Neural cell (in vitro differentiated cells): ENCODE results near the gene HELZ. TPM values are rescaled to one million over a fixed set of nuclear protein-coding genes. Genes with fewer than 3 reads are reported as not detected.

Source experiments
- H2AFZ ChIP-seq: fragments of 200-600, 300-800 bp; sonication (generic), shearing (Covaris generic); 2 replicates; pipeline ENCODE4 v1.6.0; 2014; ENCODE audit warnings: low read depth, mild to moderate bottlenecking, antibody characterized with exemption, low read length, moderate library complexity
- H3F3A ChIP-seq: fragments of 200-600 bp; shearing (Covaris generic); 2 replicates; pipeline ENCODE4 v1.6.1; 2016; ENCODE audit warnings: mild to moderate bottlenecking, moderate library complexity, mixed read lengths, antibody characterized with exemption, low read length; ENCODE audit not compliant: insufficient read depth, poor library complexity, severe bottlenecking
- H3K27ac ChIP-seq: fragments of 200-600, 300-800 bp; sonication (generic), shearing (Covaris generic); 2 replicates; pipeline ENCODE4 v1.5.1; 2014; ENCODE audit warnings: mild to moderate bottlenecking, low read length, moderate library complexity
- H3K27me3 ChIP-seq: fragments of 300-800, 200-600 bp; sonication (generic), shearing (Covaris generic); 2 replicates; pipeline ENCODE4 v1.6.0; 2014; ENCODE audit warnings: mild to moderate bottlenecking, low read depth, low read length, moderate library complexity; ENCODE audit not compliant: insufficient read depth
- H3K36me3 ChIP-seq: fragments of 300-800, 200-600 bp; sonication (generic), shearing (Covaris generic); 2 replicates; pipeline ENCODE4 v1.5.1; 2014; ENCODE audit warnings: mild to moderate bottlenecking, antibody characterized with exemption, low read length, moderate library complexity; ENCODE audit not compliant: insufficient read depth
- H3K4me2 ChIP-seq: fragments of 300-800, 200-600 bp; sonication (generic), shearing (Covaris generic); 2 replicates; pipeline ENCODE4 v1.6.0; 2014; ENCODE audit warnings: mild to moderate bottlenecking, low read length
- H3K4me3 ChIP-seq: fragments of 300-800, 200-600 bp; sonication (generic), shearing (Covaris generic); 2 replicates; pipeline ENCODE4 v1.5.1; 2014; ENCODE audit warnings: mild to moderate bottlenecking, low read length, moderate library complexity
- H3K79me2 ChIP-seq: fragments of 200-600 bp; shearing (Covaris generic); replicated peaks from 2 replicates; pipeline ENCODE4 v1.6.0; 2014; ENCODE audit warnings: mild to moderate bottlenecking, low read length, moderate library complexity; ENCODE audit not compliant: insufficient read depth
- H3K9ac ChIP-seq: fragments of 300-800, 200-600 bp; sonication (generic), shearing (Covaris generic); 2 replicates; pipeline ENCODE4 v1.6.1; 2016; ENCODE audit warnings: mild to moderate bottlenecking, low read length, mixed read lengths
- H3K9me2 ChIP-seq: fragments of 200-600 bp; shearing (Covaris generic); 2 replicates; pipeline ENCODE4 v1.6.1; 2016; ENCODE audit warnings: mild to moderate bottlenecking, low read length, mixed read lengths; ENCODE audit not compliant: insufficient read depth
- H3K9me3 ChIP-seq: fragments of 200-600, 300-800 bp; sonication (generic), shearing (Covaris generic); 2 replicates; pipeline ENCODE4 v1.6.1; 2016; ENCODE audit warnings: mild to moderate bottlenecking, mixed run types, low read length, moderate library complexity, mixed read lengths
- H4K20me1 ChIP-seq: fragments of 200-600 bp; shearing (Covaris generic); 2 replicates; pipeline ENCODE4 v1.6.1; 2016; ENCODE audit warnings: mild to moderate bottlenecking, mixed run types; ENCODE audit not compliant: insufficient read depth
- CTCF ChIP-seq: fragments of 450-650 bp; IDR thresholded peaks from 2 replicates; pipeline ENCODE4 v1.5.1; 2014; ENCODE audit warnings: antibody characterized with exemption, mild to moderate bottlenecking, moderate library complexity; ENCODE audit not compliant: poor library complexity, severe bottlenecking
- EP300 ChIP-seq: fragments of 450-650 bp; conservative IDR thresholded peaks from 2 replicates; pipeline ENCODE4 v1.6.1; 2014; ENCODE audit warnings: antibody characterized with exemption, mild to moderate bottlenecking, moderate library complexity; ENCODE audit not compliant: poor library complexity, severe bottlenecking
- EZH2 ChIP-seq: fragments of 200-600, 300-800 bp; shearing (Covaris generic), sonication (generic); IDR thresholded peaks from 2 replicates; pipeline ENCODE4 v1.6.1; 2014; ENCODE audit warnings: antibody characterized with exemption, low read length, borderline replicate concordance, mild to moderate bottlenecking; ENCODE audit not compliant: insufficient read depth, poor library complexity, severe bottlenecking
- MXI1 ChIP-seq: fragments of 450-650 bp; conservative IDR thresholded peaks from 2 replicates; pipeline ENCODE4 v1.6.1; 2014; ENCODE audit warnings: antibody characterized with exemption, mild to moderate bottlenecking; ENCODE audit not compliant: poor library complexity, severe bottlenecking
- POLR2AphosphoS5 ChIP-seq: IDR thresholded peaks from 2 replicates; pipeline ENCODE4 v1.6.1; 2012
- RAD21 ChIP-seq: fragments of 450-650 bp; conservative IDR thresholded peaks from 2 replicates; pipeline ENCODE4 v1.6.1; 2014; ENCODE audit warnings: antibody characterized with exemption, mild to moderate bottlenecking, moderate library complexity
- REST ChIP-seq: IDR thresholded peaks from 2 replicates; pipeline ENCODE4 v1.6.1; 2012; ENCODE audit warnings: borderline replicate concordance
- SMC3 ChIP-seq: fragments of 450-650 bp; conservative IDR thresholded peaks from 2 replicates; pipeline ENCODE4 v1.6.1; 2014; ENCODE audit warnings: antibody characterized with exemption, mild to moderate bottlenecking, moderate library complexity; ENCODE audit not compliant: poor library complexity
- TAF1 ChIP-seq: IDR thresholded peaks from 2 replicates; pipeline ENCODE4 v1.6.1; 2012; ENCODE audit warnings: low read depth
- polyA plus RNA-seq: library from polyadenylated mRNA; depleted of rRNA; stranded (reverse); fragments of >200 nt; gene quantifications from 2 replicates; pipeline ENCODE4 v1.2.3, GENCODE V29; 2014

Gene HELZ
- polyA plus RNA-seq, 1 donor from 2014 or later: 11.7 TPM

- Histone ChIP-seq H3K9me3 (no peaks in the 10 kb centered on the region), H3K79me2 (peaks cover 46% of the 10 kb centered on the region), H3F3A (no peaks in the 10 kb centered on the region), H3K9me2 (no peaks in the 10 kb centered on the region), H3K4me3 (no peak overlapping the region), H2AFZ (no peak overlapping the region), H3K36me3 (no peaks in the 10 kb centered on the region), H3K9ac (no peak overlapping the region), H3K27ac (no peak overlapping the region), H3K4me2 (no peak overlapping the region), H4K20me1 (no peaks in the 10 kb centered on the region), H3K27me3 (no peaks in the 10 kb centered on the region)
- TF ChIP-seq CTCF (no peak), REST (no peak), TAF1 (no peak), POLR2AphosphoS5 (no peak), MXI1 (no peak), EP300 (no peak), SMC3 (no peak)
Observed at GRCh38 chr17:67241719-67242341, 3.2 kb downstream of the HELZ start.

- Histone ChIP-seq H3K27me3 (no peaks in the 10 kb centered on the region), H3K9ac (no peak overlapping the region), H3F3A (no peaks in the 10 kb centered on the region), H3K27ac (no peak overlapping the region), H3K79me2 (peaks cover 38% of the 10 kb centered on the region), H3K4me3 (no peak overlapping the region), H3K9me2 (no peaks in the 10 kb centered on the region), H3K9me3 (no peaks in the 10 kb centered on the region), H3K36me3 (no peaks in the 10 kb centered on the region), H3K4me2 (no peak overlapping the region), H2AFZ (no peak overlapping the region), H4K20me1 (no peaks in the 10 kb centered on the region)
- TF ChIP-seq EP300 (no peak), REST (no peak), TAF1 (no peak), SMC3 (no peak), RAD21 (no peak), EZH2 (no peak), CTCF (no peak)
Observed at GRCh38 chr17:67239597-67239996, 5.4 kb downstream of the HELZ start.
